GM13976 (cell line): ENCODE measurements around the gene EXOC7.

Experiments
- DNase-seq: peaks from one replicate; pipeline ENCODE4 v3.0.0; 2012; ENCODE audit warnings: low spot score
- in situ Hi-C: fragments of 300-500 bp; cut with MboI; formaldehyde crosslinking; loops from one replicate; pipeline ENCODE4 v1.12.0; 2022; ENCODE audit warnings: low sequenced_read_pairs, mixed read lengths, inconsistent platforms; ENCODE audit not compliant: unreplicated experiment
- TF ChIP-seq, protein P1 (sequence below): IDR thresholded peaks from 2 replicates; pipeline ENCODE4 v1.5.1; 2012; ENCODE audit warnings: borderline replicate concordance, mild to moderate bottlenecking; ENCODE audit not compliant: insufficient read depth; ENCODE audit errors: extremely low read depth, missing control alignments, control extremely low read depth

EXOC7 gene, protein sequence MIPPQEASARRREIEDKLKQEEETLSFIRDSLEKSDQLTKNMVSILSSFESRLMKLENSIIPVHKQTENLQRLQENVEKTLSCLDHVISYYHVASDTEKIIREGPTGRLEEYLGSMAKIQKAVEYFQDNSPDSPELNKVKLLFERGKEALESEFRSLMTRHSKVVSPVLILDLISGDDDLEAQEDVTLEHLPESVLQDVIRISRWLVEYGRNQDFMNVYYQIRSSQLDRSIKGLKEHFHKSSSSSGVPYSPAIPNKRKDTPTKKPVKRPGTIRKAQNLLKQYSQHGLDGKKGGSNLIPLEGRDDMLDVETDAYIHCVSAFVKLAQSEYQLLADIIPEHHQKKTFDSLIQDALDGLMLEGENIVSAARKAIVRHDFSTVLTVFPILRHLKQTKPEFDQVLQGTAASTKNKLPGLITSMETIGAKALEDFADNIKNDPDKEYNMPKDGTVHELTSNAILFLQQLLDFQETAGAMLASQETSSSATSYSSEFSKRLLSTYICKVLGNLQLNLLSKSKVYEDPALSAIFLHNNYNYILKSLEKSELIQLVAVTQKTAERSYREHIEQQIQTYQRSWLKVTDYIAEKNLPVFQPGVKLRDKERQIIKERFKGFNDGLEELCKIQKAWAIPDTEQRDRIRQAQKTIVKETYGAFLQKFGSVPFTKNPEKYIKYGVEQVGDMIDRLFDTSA

DNA sequence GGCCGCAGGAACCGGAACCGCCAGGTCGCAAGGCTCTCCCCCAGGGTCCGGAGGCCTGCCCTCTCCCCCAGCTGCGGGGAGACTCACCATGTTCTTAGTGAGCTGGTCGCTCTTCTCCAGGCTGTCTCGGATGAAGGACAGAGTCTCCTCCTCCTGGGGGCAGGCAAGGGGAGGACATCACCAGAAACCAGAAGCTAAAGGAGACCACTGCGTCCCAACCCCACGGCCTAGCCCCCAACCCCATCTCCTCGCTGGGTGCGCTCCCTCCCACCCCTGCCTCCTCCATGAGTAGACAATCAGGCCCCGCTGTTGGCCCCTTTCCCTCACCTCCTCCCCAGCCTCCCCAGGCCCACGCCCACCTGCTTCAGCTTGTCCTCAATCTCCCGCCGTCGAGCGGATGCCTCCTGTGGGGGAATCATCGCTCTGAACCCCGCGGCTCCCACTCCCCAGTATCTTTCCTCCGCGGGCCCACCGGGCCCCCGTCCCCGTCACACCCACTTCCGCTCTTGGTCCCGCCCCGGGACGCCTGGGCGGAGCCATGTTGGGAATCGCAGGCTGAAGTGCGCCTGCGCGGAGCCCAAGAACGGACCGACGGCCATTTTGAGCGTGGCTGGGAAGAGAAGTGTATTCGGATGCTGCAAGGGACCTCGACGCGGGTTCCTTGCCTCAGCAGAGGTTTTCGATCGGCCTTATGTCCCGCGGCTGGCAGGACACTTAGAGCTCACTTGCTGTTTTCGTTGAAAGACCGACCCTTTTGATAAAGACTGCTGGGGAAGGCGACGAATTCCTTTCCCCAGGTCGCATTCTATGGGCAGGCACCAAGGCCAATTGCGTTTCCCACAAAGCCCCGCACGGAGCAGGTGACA, at the start of gene EXOC7:
Gene EXOC7 (minus strand): TSS at position 514 of the 866 bp plus-strand sequence. CDS start 95 bp downstream, at position 419.
- DNase-seq, result peak; percentile 99
- in situ Hi-C loops, result no loop called here
- TF ChIP-seq, protein P1, sequence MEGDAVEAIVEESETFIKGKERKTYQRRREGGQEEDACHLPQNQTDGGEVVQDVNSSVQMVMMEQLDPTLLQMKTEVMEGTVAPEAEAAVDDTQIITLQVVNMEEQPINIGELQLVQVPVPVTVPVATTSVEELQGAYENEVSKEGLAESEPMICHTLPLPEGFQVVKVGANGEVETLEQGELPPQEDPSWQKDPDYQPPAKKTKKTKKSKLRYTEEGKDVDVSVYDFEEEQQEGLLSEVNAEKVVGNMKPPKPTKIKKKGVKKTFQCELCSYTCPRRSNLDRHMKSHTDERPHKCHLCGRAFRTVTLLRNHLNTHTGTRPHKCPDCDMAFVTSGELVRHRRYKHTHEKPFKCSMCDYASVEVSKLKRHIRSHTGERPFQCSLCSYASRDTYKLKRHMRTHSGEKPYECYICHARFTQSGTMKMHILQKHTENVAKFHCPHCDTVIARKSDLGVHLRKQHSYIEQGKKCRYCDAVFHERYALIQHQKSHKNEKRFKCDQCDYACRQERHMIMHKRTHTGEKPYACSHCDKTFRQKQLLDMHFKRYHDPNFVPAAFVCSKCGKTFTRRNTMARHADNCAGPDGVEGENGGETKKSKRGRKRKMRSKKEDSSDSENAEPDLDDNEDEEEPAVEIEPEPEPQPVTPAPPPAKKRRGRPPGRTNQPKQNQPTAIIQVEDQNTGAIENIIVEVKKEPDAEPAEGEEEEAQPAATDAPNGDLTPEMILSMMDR, result no peak

DNA sequence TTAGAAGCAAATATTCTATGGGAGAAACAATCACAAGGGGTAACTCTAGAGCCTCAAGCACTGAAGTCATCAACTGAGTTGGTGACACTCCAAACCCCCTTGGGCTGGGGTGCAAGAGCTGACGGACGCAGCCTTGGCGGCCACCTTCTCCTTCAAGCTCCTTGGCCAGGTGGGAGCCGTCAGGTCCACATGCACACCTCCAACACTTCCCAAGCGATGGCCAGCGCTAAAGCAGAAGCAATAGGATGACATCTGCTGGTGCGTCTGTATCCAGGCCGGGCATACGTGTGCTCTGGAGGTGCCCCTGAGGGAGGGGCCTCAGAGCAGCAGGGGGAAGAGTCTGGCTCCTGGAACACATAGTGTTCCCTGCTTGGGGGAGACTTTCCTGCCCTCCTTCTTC, 49.6 kb upstream of the EXOC7 start:
- no peak for DNase-seq
- TF ChIP-seq, protein P1, result no peak
- in situ Hi-C loops, result no loop called here

DNA sequence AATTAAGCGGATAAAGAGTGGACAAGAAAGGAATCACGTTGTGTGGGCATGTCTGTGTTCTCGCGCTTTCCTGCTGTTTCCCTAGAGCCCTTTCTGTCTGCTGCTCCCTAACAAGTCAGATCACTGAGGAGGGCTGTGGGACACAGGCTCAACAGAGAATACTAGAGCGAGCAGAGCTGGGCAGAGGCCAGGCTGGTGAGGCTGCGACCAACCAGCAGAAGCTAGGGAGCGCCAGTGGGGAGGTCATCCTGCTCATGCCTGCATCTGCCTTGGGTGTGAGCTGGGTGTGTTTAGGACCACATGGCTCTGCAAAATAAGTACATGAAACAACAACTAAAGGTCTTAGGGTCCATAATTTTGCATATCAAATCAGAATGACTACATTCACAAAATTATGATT, 49.0 kb upstream of the EXOC7 start:
- in situ Hi-C loops, result no loop called here
- TF ChIP-seq, protein P1, result no peak
- no peak for DNase-seq

DNA sequence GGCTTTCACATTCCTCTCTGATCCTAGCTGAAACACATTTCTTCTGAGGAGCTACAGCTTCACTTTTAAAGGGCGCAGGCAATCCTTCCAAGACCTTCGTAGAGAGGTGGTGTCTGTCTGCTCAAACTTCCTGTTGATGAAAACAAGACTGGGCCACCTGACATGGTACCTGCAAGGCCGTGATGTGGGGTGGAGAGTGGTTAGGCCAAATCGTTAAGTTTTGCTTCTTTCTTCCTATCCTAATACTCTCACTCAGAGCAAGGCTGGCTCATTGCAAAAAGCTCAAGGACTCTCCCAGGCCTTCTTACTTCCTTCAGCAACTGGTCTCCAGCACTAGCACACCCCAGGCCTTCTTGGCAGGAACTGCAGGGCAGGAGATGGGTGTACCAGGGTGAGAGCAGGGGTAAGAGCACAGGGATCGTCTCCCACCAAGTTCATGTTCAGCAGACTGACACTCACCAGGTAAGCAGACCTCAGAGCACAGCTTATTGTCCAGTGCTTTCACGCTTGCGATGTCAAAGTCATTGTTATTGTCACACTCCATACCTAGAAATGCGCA, 48.4 kb upstream of the EXOC7 start:
- TF ChIP-seq, protein P1, result no peak
- DNase-seq, result no peak
- in situ Hi-C loops, result no loop called here

DNA sequence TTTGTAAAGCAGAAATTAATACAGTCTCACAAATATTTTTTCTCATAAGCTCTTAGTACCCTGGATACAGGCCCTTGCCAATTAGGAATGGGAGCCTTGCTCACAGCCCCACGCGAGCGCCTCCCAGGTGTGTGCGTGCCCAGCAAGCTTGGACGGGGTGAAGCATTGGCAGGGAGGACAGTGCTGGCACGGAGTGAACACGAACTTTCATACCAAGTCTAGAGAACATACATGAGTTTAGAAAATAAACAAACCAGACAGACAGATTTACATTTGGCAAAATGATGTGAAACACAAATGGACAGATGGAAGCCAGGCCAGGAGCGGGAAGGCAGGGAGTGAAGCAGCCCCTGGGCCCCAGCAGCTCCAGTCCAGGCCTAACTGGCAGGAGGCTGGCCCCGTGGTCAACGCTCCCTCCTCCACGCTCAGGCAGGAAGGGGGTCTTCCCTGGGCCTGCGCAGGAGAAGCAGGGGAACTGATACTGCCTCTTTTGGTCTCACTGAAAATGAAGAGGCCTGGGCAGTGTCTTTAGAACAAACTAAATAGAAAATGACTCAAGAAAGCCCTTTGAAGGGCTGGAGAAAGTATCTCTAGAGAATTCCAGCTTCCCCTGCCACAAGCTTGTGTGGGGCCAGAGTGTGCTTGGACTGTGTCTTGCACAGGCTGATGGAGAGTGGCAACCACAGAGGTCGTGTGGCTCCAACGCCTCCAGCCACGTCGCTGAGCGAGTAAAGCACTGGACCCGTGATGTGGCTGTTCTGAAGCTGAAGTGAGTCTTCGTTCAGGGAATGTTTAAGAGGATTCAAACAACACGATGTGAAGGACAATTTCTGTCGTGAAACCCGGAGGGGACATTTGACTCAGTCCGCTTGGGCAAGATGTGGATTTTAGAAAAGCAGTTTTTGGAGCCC, 47.4 kb upstream of the EXOC7 start:
- in situ Hi-C loops, result no loop called here
- peak; percentile 21 for DNase-seq
- TF ChIP-seq, protein P1, result no peak

DNA sequence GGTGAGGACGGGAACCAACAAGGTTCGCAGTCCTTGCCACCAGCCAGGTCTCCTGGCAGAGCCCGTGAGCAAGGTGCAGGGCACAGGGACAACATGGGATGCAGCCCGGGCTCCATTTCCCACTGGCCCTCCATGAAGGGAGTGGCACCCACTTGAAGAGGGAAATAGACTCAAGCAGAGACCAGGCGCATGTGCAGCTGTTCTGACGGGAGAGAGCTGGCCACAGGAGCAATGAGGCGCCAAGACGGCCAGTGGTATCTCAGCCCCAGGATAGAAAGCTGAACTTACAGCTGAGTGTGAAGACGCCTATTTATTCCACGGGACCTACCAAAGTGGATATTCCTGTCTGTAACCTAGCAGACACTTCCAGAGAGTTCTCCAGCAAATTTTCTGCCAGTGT, 45.6 kb upstream of the EXOC7 start:
- in situ Hi-C loops, result no loop called here

More for the DNA sequence above, 45.6 kb upstream of the EXOC7 start:
- DNase-seq, result no peak
- TF ChIP-seq, protein P1, result no peak
